PC-3 (cell line): ENCODE data around the gene RBBP9. TPM values are rescaled to one million over a fixed set of nuclear protein-coding genes. Genes with fewer than 3 reads are reported as not detected.

Source experiments
- ATAC-seq: fragments of 200-7000 bp; cut with Tn5 transposase; 2 replicates; pipeline ENCODE4 v1.9.1; 2020; ENCODE audit warnings: mild to moderate bottlenecking, moderate library complexity
- BruUV-seq: library from RNA; stranded (reverse); fragments of 400-500 nt; replicated peaks from 2 replicates; lab custom pipeline; 2021; lab: Mats Ljungman, UMichigan
- CTCF ChIA-PET: fragments of 300-600 bp; sonication (Branson Sonifier 250); formaldehyde crosslinking; loops from one replicate; lab custom pipeline; 2022; ENCODE audit warnings: antibody characterized with exemption; lab: Charles Lee
- POLR2A ChIA-PET: fragments of 300-600 bp; sonication (Branson Sonifier 250); formaldehyde crosslinking; loops from one replicate; lab custom pipeline; 2022; ENCODE audit warnings: antibody characterized with exemption; ENCODE audit not compliant: unreplicated experiment; lab: Charles Lee
- DNase-seq: peaks from one replicate; pipeline ENCODE4 v3.0.0-alpha.2; 2015
- H2AFZ ChIP-seq: fragments of 300-600 bp; sonication (generic); 2 replicates; pipeline ENCODE4 v1.6.0; 2016; ENCODE audit warnings: antibody characterized with exemption, low read length
- H3F3A ChIP-seq: fragments of 300-600 bp; sonication (generic); one replicate; pipeline ENCODE4 v1.6.0; 2017; ENCODE audit warnings: antibody characterized with exemption, low read length, control low read depth, mild to moderate bottlenecking; ENCODE audit not compliant: unreplicated experiment
- H3K27ac ChIP-seq: fragments of 300-600 bp; sonication (generic); 2 replicates; pipeline ENCODE4 v1.5.1; 2016; ENCODE audit warnings: mild to moderate bottlenecking, low read length
- H3K27me3 ChIP-seq: fragments of 300-600 bp; sonication (generic); 2 replicates; pipeline ENCODE4 v1.6.1; 2016; ENCODE audit warnings: low read length, mixed read lengths
- H3K36me3 ChIP-seq: fragments of 300-600 bp; sonication (generic); 2 replicates; pipeline ENCODE4 v1.6.1; 2016; ENCODE audit warnings: low read depth, mixed run types, low read length, mixed read lengths
- H3K4me1 ChIP-seq: fragments of 300-600 bp; sonication (generic); 2 replicates; pipeline ENCODE4 v1.5.1; 2016; ENCODE audit warnings: low read length; ENCODE audit not compliant: insufficient read depth
- H3K4me2 ChIP-seq: fragments of 300-600 bp; sonication (generic); 2 replicates; pipeline ENCODE4 v1.6.0; 2016; ENCODE audit warnings: low read length
- H3K4me3 ChIP-seq: fragments of 300-600 bp; sonication (generic); 2 replicates; pipeline ENCODE4 v1.5.1; 2016; ENCODE audit warnings: mild to moderate bottlenecking, low read length, mixed read lengths
- H3K79me2 ChIP-seq: fragments of 300-600 bp; sonication (generic); 2 replicates; pipeline ENCODE4 v1.6.1; 2017; ENCODE audit warnings: low read length, mixed read lengths
- H3K9ac ChIP-seq: fragments of 300-600 bp; sonication (generic); 2 replicates; pipeline ENCODE4 v1.6.0; 2016; ENCODE audit warnings: mild to moderate bottlenecking, low read length
- H3K9me2 ChIP-seq: fragments of 300-600 bp; sonication (generic); replicated peaks from 2 replicates; pipeline ENCODE4 v1.6.1; 2016; ENCODE audit warnings: mixed run types, low read length, mixed read lengths
- H3K9me3 ChIP-seq: fragments of 300-600 bp; sonication (generic); 2 replicates; pipeline ENCODE4 v1.6.1; 2016; ENCODE audit warnings: low read length, mixed read lengths
- H4K20me1 ChIP-seq: fragments of 300-600 bp; sonication (generic); 2 replicates; pipeline ENCODE4 v1.6.1; 2016; ENCODE audit warnings: low read length, mixed read lengths
- CTCF ChIP-seq: fragments of 300-600 bp; sonication (generic); conservative IDR thresholded peaks from 2 replicates; pipeline ENCODE4 v1.5.1; 2017; ENCODE audit warnings: antibody characterized with exemption, low read depth, mild to moderate bottlenecking, low read length
- EZH2 ChIP-seq: fragments of 300-600 bp; sonication (generic); IDR thresholded peaks from one replicate; pipeline ENCODE4 v1.6.1; 2017; ENCODE audit warnings: antibody characterized with exemption, mild to moderate bottlenecking, low read length; ENCODE audit not compliant: unreplicated experiment
- EZH2phosphoT487 ChIP-seq: fragments of 300-600 bp; sonication (generic); IDR thresholded peaks from 2 replicates; pipeline ENCODE4 v1.6.1; 2018; ENCODE audit warnings: mild to moderate bottlenecking, antibody characterized with exemption, low read length, borderline replicate concordance
- intact Hi-C: fragments of 100-400 bp; cut with micrococcal nuclease; formaldehyde crosslinking; loops from 2 replicates; pipeline ENCODE4 v1.9.0; 2023
- total RNA-seq: library from RNA; depleted of rRNA; stranded (reverse); fragments of >200 nt; gene quantifications from 2 replicates; pipeline ENCODE4 v1.2.3, GENCODE V29; 2014

Gene RBBP9
- total RNA-seq, 1 experiment from 2014 or later: 22.8 TPM

- DNase-seq: peak; percentile 99
- CTCF ChIA-PET: no interaction called here
Observed at GRCh38 chr20:18507218-18508191, 10.5 kb upstream of the RBBP9 start, which contains the start of gene SEC23B. Gene SEC23B, plus strand, starts transcription at chr20:18507940. Its CDS starts 2,896 bp downstream, at chr20:18510836.

GRCh38 chr20:18506744-18507143 is 9.7 kb upstream of the RBBP9 start:
- CTCF ChIA-PET: no interaction called here
- Histone ChIP-seq H3F3A (no peaks in the 10 kb centered on the region), H3K27ac (peak overlapping the region; percentile 87), H3K9me3 (no peaks in the 10 kb centered on the region), H3K36me3 (peaks cover 17% of the 10 kb centered on the region; the same call in 1 of the 2 replicates), H3K4me2 (peak overlapping the region; percentile 85), H3K4me1 (peaks cover 13% of the 10 kb centered on the region), H4K20me1 (no peaks in the 10 kb centered on the region), H2AFZ (peak overlapping the region; percentile 82), H3K4me3 (peak overlapping the region; percentile 93), H3K9me2 (no peaks in the 10 kb centered on the region), H3K79me2 (peaks cover 33% of the 10 kb centered on the region), H3K9ac (peak overlapping the region; percentile 88), H3K27me3 (no peaks in the 10 kb centered on the region)
- no peak for ATAC-seq
- no peak for DNase-seq
- intact Hi-C loops: loop anchor here (1.0 to 2.0 kb wide), 4 partner anchors 34 to 93 kb away; partner anchors contain the start of genes DZANK1, POLR3F and SMIM26
- TF ChIP-seq EZH2: no peak
- TF ChIP-seq CTCF: no peak
- TF ChIP-seq EZH2phosphoT487: no peak
- BruUV-seq: no TSS peak
- POLR2A ChIA-PET: interaction anchor here (0.5 to 2.0 kb wide), 11 partner anchors 10 to 1508 kb away, joined by 3 to 18 read pairs (median 3); partner anchors contain the start of genes DZANK1, POLR3F and RBBP9

More at GRCh38 chr20:18507218-18508191, 10.5 kb upstream of the RBBP9 start, which contains the start of gene SEC23B:
- Histone ChIP-seq H3K36me3 (peaks cover 21% of the 10 kb centered on the region; the same call in 1 of the 2 replicates), H3K27me3 (no peaks in the 10 kb centered on the region), H3K4me2 (peak within 1 kb of the TSS; percentile 85), H3K27ac (peak within 1 kb of the TSS; percentile 87), H3F3A (no peaks in the 10 kb centered on the region), H3K9me2 (no peaks in the 10 kb centered on the region), H4K20me1 (no peaks in the 10 kb centered on the region), H3K4me3 (peak within 1 kb of the TSS; percentile 93), H3K9ac (peak within 1 kb of the TSS; percentile 88), H3K4me1 (peaks cover 13% of the 10 kb centered on the region), H2AFZ (peak within 1 kb of the TSS; percentile 82), H3K9me3 (no peaks in the 10 kb centered on the region), H3K79me2 (peaks cover 33% of the 10 kb centered on the region)
- BruUV-seq: no TSS peak
- POLR2A ChIA-PET: interaction anchor here (0.5 to 2.0 kb wide), 15 partner anchors 11 to 1507 kb away, joined by 3 to 18 read pairs (median 3); partner anchors contain the start of genes DZANK1, POLR3F, RBBP9 and ZNF133
- ATAC-seq: peak; percentile 97
- intact Hi-C loops: loop anchor here (1.0 to 2.0 kb wide), 4 partner anchors 33 to 94 kb away; partner anchors contain the start of genes DZANK1, POLR3F and SMIM26
- TF ChIP-seq CTCF: no peak
- no peak for TF ChIP-seq EZH2
- TF ChIP-seq EZH2phosphoT487: no peak
